Measurements from ENCODE around the gene SLC22A17. TPM values are rescaled to one million over a fixed set of nuclear protein-coding genes. Genes with fewer than 3 reads are reported as not detected.
A peak's percentile ranks its signal among the peaks of the same experiment; 100 is the strongest.

Gene SLC22A17
- total and polyA plus RNA-seq, 2 of the 13 experiments (the other 11 are each of a cell fraction or from before 2014, with no cell fraction given) = 0.95 to 1.1 TPM

- no peak for TF ChIP-seq PRPF4 (IDR thresholded peaks at IDR 0.05; ENCODE audit: low read depth, low read length, poor library complexity, severe bottlenecking)
- TF ChIP-seq ZNF747 (CRISPR knock-in tag; IDR thresholded peaks at IDR 0.05; ENCODE audit: borderline replicate concordance) = no peak; the same call in 1 of the 2 replicates
- no peak for TF ChIP-seq NFATC3 (CRISPR knock-in tag; IDR thresholded peaks at IDR 0.05)
- no peak for TF ChIP-seq SNAI1 (CRISPR knock-in tag; IDR thresholded peaks at IDR 0.05; ENCODE audit: borderline replicate concordance)
- peak; percentile 72; the same call in 1 of the 2 replicates for TF ChIP-seq NFKB2 (CRISPR knock-in tag; IDR thresholded peaks at IDR 0.05; ENCODE audit: borderline replicate concordance)
- TF ChIP-seq ZNF225 (CRISPR knock-in tag; IDR thresholded peaks at IDR 0.05) = peak; percentile 95
- TF ChIP-seq PBX3 (CRISPR knock-in tag; IDR thresholded peaks at IDR 0.05; ENCODE audit: borderline replicate concordance) = no peak
- TF ChIP-seq HDAC6 (IDR thresholded peaks at IDR 0.05; ENCODE audit: low read depth, low read length) = no peak
- no peak; the same call in 1 of the 2 replicates for TF ChIP-seq PAWR (CRISPR knock-in tag; IDR thresholded peaks at IDR 0.05; ENCODE audit: borderline replicate concordance)
- TF ChIP-seq ZNF318 (CRISPR knock-in tag; IDR thresholded peaks at IDR 0.05) = peak; percentile 93
- TF ChIP-seq ZNF501 (CRISPR knock-in tag; IDR thresholded peaks at IDR 0.05) = peak; percentile 78
- TF ChIP-seq HOMEZ (CRISPR knock-in tag; IDR thresholded peaks at IDR 0.05; ENCODE audit: low read depth) = 0 out of 2 replicates have a peak, but pooled peaks have one; percentile 50
- TF ChIP-seq KLF13 (CRISPR knock-in tag; IDR thresholded peaks at IDR 0.05) = no peak
- TF ChIP-seq NR1H2 (CRISPR knock-in tag; IDR thresholded peaks at IDR 0.05; ENCODE audit: borderline replicate concordance, low read depth) = no peak
- TF ChIP-seq RBM39 (IDR thresholded peaks at IDR 0.05; ENCODE audit: low read depth, low read length, poor library complexity, severe bottlenecking) = no peak
Measured at GRCh38 chr14:23379366-23380196, 26.9 kb upstream of the SLC22A17 start (continued).
